Measurements from ENCODE around the gene KCNG2.

DNA sequence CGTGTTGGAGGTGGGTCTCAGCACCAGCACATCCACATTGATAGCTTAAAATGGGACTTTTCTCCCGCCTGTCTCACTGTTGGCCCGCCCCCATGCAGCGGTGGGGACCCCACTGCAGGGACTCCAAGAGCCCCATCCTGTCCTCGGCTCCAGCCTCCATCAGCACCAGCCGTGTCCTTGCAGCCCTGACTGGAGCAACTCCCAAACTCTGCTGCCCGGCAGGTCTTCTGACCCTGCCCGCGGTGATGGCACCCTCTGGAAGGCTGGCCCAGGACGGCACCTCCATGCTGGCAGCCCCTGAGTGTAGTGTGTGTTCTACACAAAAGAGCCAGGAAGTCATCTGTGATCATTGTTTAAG is 41.6 kb upstream of the KCNG2 start:
- TF ChIP-seq, protein P1, sequence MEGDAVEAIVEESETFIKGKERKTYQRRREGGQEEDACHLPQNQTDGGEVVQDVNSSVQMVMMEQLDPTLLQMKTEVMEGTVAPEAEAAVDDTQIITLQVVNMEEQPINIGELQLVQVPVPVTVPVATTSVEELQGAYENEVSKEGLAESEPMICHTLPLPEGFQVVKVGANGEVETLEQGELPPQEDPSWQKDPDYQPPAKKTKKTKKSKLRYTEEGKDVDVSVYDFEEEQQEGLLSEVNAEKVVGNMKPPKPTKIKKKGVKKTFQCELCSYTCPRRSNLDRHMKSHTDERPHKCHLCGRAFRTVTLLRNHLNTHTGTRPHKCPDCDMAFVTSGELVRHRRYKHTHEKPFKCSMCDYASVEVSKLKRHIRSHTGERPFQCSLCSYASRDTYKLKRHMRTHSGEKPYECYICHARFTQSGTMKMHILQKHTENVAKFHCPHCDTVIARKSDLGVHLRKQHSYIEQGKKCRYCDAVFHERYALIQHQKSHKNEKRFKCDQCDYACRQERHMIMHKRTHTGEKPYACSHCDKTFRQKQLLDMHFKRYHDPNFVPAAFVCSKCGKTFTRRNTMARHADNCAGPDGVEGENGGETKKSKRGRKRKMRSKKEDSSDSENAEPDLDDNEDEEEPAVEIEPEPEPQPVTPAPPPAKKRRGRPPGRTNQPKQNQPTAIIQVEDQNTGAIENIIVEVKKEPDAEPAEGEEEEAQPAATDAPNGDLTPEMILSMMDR (IDR thresholded peaks at IDR 0.05), result no peak
- TF ChIP-seq POLR2AphosphoS5 (IDR thresholded peaks at IDR 0.05), result no peak
- no peak for TF ChIP-seq POLR2A (IDR thresholded peaks at IDR 0.05; ENCODE audit: low read depth)
- TF ChIP-seq EP300 (IDR thresholded peaks at IDR 0.05), result no peak
